A549 (cell line): ENCODE results near the gene CCNE1. TPM values are rescaled to one million over a fixed set of nuclear protein-coding genes. Genes with fewer than 3 reads are reported as not detected.

Source experiments
- ATAC-seq, 2 experiments: fragments of 200-7000 bp in 1 of 2; fragments of >200 bp in 1 of 2; cut with Nextera tagmentation in 1 of 2; cut with Tn5 transposase in 1 of 2; 3 replicates each; pipeline versions ENCODE4 v1.8.0 to v1.9.1; 2018 to 2020; ENCODE audit warnings: mild to moderate bottlenecking in 1 of 2, moderate library complexity in 1 of 2
- CTCF ChIA-PET: fragments of 300-600 bp; sonication (Branson Sonifier 250); formaldehyde crosslinking; extraction: SDS; loops from one replicate; lab custom pipeline; 2021; ENCODE audit warnings: antibody characterized with exemption, inconsistent platforms; lab: Yijun Ruan, JAX
- POLR2A ChIA-PET: fragments of 350-600 bp; formaldehyde crosslinking; extraction: SDS; loops from one replicate; lab custom pipeline; 2021; ENCODE audit warnings: antibody characterized with exemption, inconsistent platforms; lab: Yijun Ruan, JAX
- DNase-seq, 2 experiments: peaks; one replicate each; pipeline versions ENCODE4 v3.0.0 to v3.0.0-alpha.2; 2011 to 2016; ENCODE audit warnings: low read depth in 1 of 2, low spot score in 1 of 2
- FAIRE-seq: peaks from 2 replicates; lab custom pipeline; 2011; peaks lifted over from hg19 to GRCh38; lab: Jason Lieb, UNC
- H3K27ac ChIP-seq, 2 experiments: fragments of >200 bp; sonication (Bioruptor Twin); formaldehyde crosslinking; 3 replicates each; pipeline ENCODE4 v1.5.1; 2016 to 2017
- H3K4me1 ChIP-seq: fragments of >200 bp; sonication (Bioruptor Twin); formaldehyde crosslinking; 3 replicates; pipeline ENCODE4 v1.6.1; 2016
- H3K4me2 ChIP-seq: fragments of >200 bp; sonication (Bioruptor Twin); formaldehyde crosslinking; 3 replicates; pipeline ENCODE4 v1.6.1; 2016
- H3K4me3 ChIP-seq: fragments of >200 bp; sonication (Bioruptor Twin); formaldehyde crosslinking; 3 replicates; pipeline ENCODE4 v1.5.1; 2016
- H3K9me3 ChIP-seq: fragments of >200 bp; sonication (Bioruptor Twin); formaldehyde crosslinking; 3 replicates; pipeline ENCODE4 v1.6.1; 2016
- BHLHE40 ChIP-seq: IDR thresholded peaks from 2 replicates; pipeline ENCODE4 v1.6.1; 2012; ENCODE audit warnings: low read depth, low read length, inconsistent platforms
- CBX2 ChIP-seq: fragments of 200-600 bp; sonication (generic); IDR thresholded peaks from 2 replicates; pipeline ENCODE4 v1.6.1; 2016; ENCODE audit warnings: low read depth, mild to moderate bottlenecking, borderline replicate concordance
- CEBPB ChIP-seq, 2 experiments: fragments of >200 bp in 1 of 2; sonication (Bioruptor Twin) in 1 of 2; formaldehyde crosslinking in 1 of 2; IDR thresholded peaks; 2 replicates each; pipeline ENCODE4 v1.6.1; 2012 to 2016
- CHD2 ChIP-seq: fragments of 150-350 bp; IDR thresholded peaks from 2 replicates; pipeline ENCODE4 v1.6.1; 2014; ENCODE audit warnings: low read length; ENCODE audit not compliant: partially characterized antibody
- EHF ChIP-seq: fragments of 250-450 bp; sonication (Bioruptor Pico); IDR thresholded peaks from 2 replicates; pipeline ENCODE4 v1.5.0; 2020; ENCODE audit warnings: mild to moderate bottlenecking
- EHMT2 ChIP-seq: fragments of 200-600 bp; sonication (generic); IDR thresholded peaks from 2 replicates; pipeline ENCODE4 v1.6.1; 2016; ENCODE audit warnings: antibody characterized with exemption, low read depth, mild to moderate bottlenecking, moderate library complexity
- FOSB ChIP-seq: fragments of 250-450 bp; sonication (Bioruptor Pico); IDR thresholded peaks from 2 replicates; pipeline ENCODE4 v1.5.0; 2020; ENCODE audit warnings: mild to moderate bottlenecking, moderate library complexity
- FOXS1 ChIP-seq: fragments of 250-450 bp; sonication (Bioruptor Pico); IDR thresholded peaks from 2 replicates; pipeline ENCODE4 v1.5.0; 2020; ENCODE audit warnings: mild to moderate bottlenecking, moderate library complexity
- GATA3 ChIP-seq: IDR thresholded peaks from 2 replicates; pipeline ENCODE4 v1.6.1; 2012; ENCODE audit warnings: borderline replicate concordance
- HDAC2 ChIP-seq: fragments of 200-600 bp; sonication (generic); IDR thresholded peaks from 2 replicates; pipeline ENCODE4 v1.6.1; 2016
- JUN ChIP-seq, 2 experiments: fragments of >200 bp; sonication (Bioruptor Twin); formaldehyde crosslinking; IDR thresholded peaks; 2 replicates in 1 of 2; 3 replicates in 1 of 2; pipeline ENCODE4 v1.6.1; 2016 to 2017
- JUNB ChIP-seq: fragments of >200 bp; sonication (Bioruptor Twin); formaldehyde crosslinking; IDR thresholded peaks from 2 replicates; pipeline ENCODE4 v1.6.1; 2016
- MAFK ChIP-seq: fragments of 450-650 bp; IDR thresholded peaks from 2 replicates; pipeline ENCODE4 v1.6.1; 2014; ENCODE audit not compliant: partially characterized antibody
- NPAS2 ChIP-seq: fragments of 250-450 bp; sonication (Bioruptor Pico); IDR thresholded peaks from 2 replicates; pipeline ENCODE4 v1.8.0; 2022; ENCODE audit warnings: mild to moderate bottlenecking, moderate library complexity, borderline replicate concordance
- NR3C1 ChIP-seq: fragments of >200 bp; sonication (Bioruptor Twin); formaldehyde crosslinking; IDR thresholded peaks from 3 replicates; pipeline ENCODE4 v1.6.1; 2017
- POLR2A ChIP-seq: IDR thresholded peaks from 2 replicates; pipeline ENCODE4 v1.6.1; 2012; ENCODE audit warnings: mild to moderate bottlenecking, low read length
- RAD21 ChIP-seq, 2 experiments: fragments of >200 bp in 1 of 2; sonication (Bioruptor Twin) in 1 of 2; formaldehyde crosslinking in 1 of 2; IDR thresholded peaks in 1 of 2; conservative IDR thresholded peaks in 1 of 2; 2 replicates in 1 of 2; 3 replicates in 1 of 2; pipeline ENCODE4 v1.6.1; 2012 to 2018; ENCODE audit warnings: inconsistent platforms in 1 of 2
- RARB ChIP-seq: fragments of 250-450 bp; sonication (Bioruptor Pico); IDR thresholded peaks from 2 replicates; pipeline ENCODE4 v1.8.0; 2021; ENCODE audit warnings: mild to moderate bottlenecking, moderate library complexity
- RCOR1 ChIP-seq: fragments of 150-350 bp; IDR thresholded peaks from 2 replicates; pipeline ENCODE4 v1.6.1; 2014; ENCODE audit warnings: antibody characterized with exemption, low read length, low read depth
- SMC3 ChIP-seq: fragments of >200 bp; sonication (Bioruptor Twin); formaldehyde crosslinking; IDR thresholded peaks from 3 replicates; pipeline ENCODE4 v1.6.1; 2018; ENCODE audit warnings: inconsistent platforms
- ZC3H11A ChIP-seq: fragments of 450-650 bp; IDR thresholded peaks from 2 replicates; pipeline ENCODE4 v1.6.1; 2014; ENCODE audit warnings: antibody characterized with exemption, mild to moderate bottlenecking
- ZFP36 ChIP-seq: fragments of 450-650 bp; IDR thresholded peaks from 2 replicates; pipeline ENCODE4 v1.6.1; 2014; ENCODE audit warnings: borderline replicate concordance; ENCODE audit not compliant: partially characterized antibody
- ZNF302 ChIP-seq: fragments of 250-450 bp; sonication (Bioruptor Pico); IDR thresholded peaks from 2 replicates; pipeline ENCODE4 v1.9.0; 2021; ENCODE audit warnings: inconsistent platforms, mild to moderate bottlenecking, moderate library complexity
- ZSCAN20 ChIP-seq: fragments of 250-450 bp; sonication (Bioruptor Pico); IDR thresholded peaks from 2 replicates; pipeline ENCODE4 v1.8.0; 2022; ENCODE audit warnings: mild to moderate bottlenecking, moderate library complexity
- WGBS: methylation state at CpG from one replicate; pipeline ENCODE4 v1.1.6; 2017; ENCODE audit errors: missing lambda C conversion rate; 5-methylcytosine and 5-hydroxymethylcytosine counted together
- polyA plus RNA-seq, 4 experiments: library from polyadenylated mRNA; depleted of rRNA in 3 of 4; stranded (reverse); fragments of >200 nt; fragmentation: RNase III in 1 of 4; extraction: RNeasy Plus Mini Kit Qiagen cat#74134 plus additional on column Dnase treatment in 1 of 4; gene quantifications; 2 replicates in 3 of 4; 3 replicates in 1 of 4; pipeline ENCODE4 v1.2.3, GENCODE V29; 2011 to 2017
- TF ChIP-seq, protein P1 (sequence below): fragments of 200-600 bp; sonication (generic); IDR thresholded peaks from 2 replicates; pipeline ENCODE4 v1.6.1; 2016; ENCODE audit warnings: antibody characterized with exemption, mild to moderate bottlenecking, moderate library complexity
- TF ChIP-seq, protein P2 (sequence below): IDR thresholded peaks from 2 replicates; pipeline ENCODE4 v1.6.1; 2012; ENCODE audit warnings: low read depth, borderline replicate concordance
- TF ChIP-seq, protein P3 (sequence below): IDR thresholded peaks from 2 replicates; pipeline ENCODE4 v1.6.1; 2012
- TF ChIP-seq, protein P4 (sequence below): fragments of >200 bp; sonication (Bioruptor Twin); formaldehyde crosslinking; IDR thresholded peaks from 2 replicates; pipeline ENCODE4 v1.6.1; 2016

The CCNE1 gene
- polyA plus RNA-seq, 2 of the 4 experiments (the other 2 are of a cell fraction): 18.3 to 25.2 TPM

DNA sequence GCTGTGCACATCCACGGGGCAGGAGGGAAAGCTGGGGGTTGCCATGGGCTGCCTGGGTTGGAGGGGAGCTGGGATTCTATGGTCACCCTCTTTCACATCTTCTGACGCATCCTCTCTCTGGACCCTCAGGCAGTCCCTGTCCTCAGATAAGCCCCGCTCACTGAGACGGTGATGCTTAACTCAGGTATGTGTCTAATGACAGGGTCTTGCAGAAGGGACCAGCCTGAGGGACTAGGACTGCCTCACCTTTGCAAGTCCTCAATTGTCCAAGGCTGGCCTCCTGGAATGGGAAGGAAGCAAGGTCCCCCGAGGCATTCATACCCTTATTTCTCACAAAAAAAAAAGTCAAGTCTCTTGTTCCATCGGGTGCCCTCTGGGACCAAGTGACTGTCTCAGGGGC is 37.7 kb upstream of the CCNE1 start:
- 65% methylated on average over 6 of the region's 6 CpGs for WGBS
- Histone ChIP-seq H3K27ac (no peak overlapping the region), H3K9me3 (no peaks in the 10 kb centered on the region), H3K4me3 (no peak overlapping the region), H3K4me1 (peaks cover 3% of the 10 kb centered on the region; the same call in 1 of the 3 replicates), H3K4me2 (no peak overlapping the region)
- POLR2A ChIA-PET: no interaction called here
- no peak for FAIRE-seq
- ATAC-seq: no peak
- TF ChIP-seq RARB (CRISPR knock-in tag) (no peak), POLR2A (no peak), ZFP36 (no peak), CHD2 (no peak), GATA3 (no peak), RCOR1 (no peak), JUN (IDR thresholded peaks at IDR 0.05) (no peak), CBX2 (no peak), JUNB (no peak), SMC3 (no peak), EHMT2 (no peak), FOSB (no peak), FOXS1 (no peak), MAFK (no peak), ZSCAN20 (CRISPR knock-in tag) (no peak)
- TF ChIP-seq, protein P1, sequence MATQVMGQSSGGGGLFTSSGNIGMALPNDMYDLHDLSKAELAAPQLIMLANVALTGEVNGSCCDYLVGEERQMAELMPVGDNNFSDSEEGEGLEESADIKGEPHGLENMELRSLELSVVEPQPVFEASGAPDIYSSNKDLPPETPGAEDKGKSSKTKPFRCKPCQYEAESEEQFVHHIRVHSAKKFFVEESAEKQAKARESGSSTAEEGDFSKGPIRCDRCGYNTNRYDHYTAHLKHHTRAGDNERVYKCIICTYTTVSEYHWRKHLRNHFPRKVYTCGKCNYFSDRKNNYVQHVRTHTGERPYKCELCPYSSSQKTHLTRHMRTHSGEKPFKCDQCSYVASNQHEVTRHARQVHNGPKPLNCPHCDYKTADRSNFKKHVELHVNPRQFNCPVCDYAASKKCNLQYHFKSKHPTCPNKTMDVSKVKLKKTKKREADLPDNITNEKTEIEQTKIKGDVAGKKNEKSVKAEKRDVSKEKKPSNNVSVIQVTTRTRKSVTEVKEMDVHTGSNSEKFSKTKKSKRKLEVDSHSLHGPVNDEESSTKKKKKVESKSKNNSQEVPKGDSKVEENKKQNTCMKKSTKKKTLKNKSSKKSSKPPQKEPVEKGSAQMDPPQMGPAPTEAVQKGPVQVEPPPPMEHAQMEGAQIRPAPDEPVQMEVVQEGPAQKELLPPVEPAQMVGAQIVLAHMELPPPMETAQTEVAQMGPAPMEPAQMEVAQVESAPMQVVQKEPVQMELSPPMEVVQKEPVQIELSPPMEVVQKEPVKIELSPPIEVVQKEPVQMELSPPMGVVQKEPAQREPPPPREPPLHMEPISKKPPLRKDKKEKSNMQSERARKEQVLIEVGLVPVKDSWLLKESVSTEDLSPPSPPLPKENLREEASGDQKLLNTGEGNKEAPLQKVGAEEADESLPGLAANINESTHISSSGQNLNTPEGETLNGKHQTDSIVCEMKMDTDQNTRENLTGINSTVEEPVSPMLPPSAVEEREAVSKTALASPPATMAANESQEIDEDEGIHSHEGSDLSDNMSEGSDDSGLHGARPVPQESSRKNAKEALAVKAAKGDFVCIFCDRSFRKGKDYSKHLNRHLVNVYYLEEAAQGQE: no peak
- TF ChIP-seq, protein P2, sequence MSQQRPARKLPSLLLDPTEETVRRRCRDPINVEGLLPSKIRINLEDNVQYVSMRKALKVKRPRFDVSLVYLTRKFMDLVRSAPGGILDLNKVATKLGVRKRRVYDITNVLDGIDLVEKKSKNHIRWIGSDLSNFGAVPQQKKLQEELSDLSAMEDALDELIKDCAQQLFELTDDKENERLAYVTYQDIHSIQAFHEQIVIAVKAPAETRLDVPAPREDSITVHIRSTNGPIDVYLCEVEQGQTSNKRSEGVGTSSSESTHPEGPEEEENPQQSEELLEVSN: no peak
- TF ChIP-seq, protein P3, sequence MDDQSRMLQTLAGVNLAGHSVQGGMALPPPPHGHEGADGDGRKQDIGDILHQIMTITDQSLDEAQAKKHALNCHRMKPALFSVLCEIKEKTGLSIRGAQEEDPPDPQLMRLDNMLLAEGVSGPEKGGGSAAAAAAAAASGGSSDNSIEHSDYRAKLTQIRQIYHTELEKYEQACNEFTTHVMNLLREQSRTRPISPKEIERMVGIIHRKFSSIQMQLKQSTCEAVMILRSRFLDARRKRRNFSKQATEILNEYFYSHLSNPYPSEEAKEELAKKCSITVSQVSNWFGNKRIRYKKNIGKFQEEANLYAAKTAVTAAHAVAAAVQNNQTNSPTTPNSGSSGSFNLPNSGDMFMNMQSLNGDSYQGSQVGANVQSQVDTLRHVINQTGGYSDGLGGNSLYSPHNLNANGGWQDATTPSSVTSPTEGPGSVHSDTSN: no peak
- DNase-seq: no peak
- CTCF ChIA-PET: interaction anchor here (0.7 to 14.8 kb wide), 6 partner anchors 16 to 99 kb away, joined by 3 to 243 read pairs (median 37); no protein-coding TSS in a partner anchor

DNA sequence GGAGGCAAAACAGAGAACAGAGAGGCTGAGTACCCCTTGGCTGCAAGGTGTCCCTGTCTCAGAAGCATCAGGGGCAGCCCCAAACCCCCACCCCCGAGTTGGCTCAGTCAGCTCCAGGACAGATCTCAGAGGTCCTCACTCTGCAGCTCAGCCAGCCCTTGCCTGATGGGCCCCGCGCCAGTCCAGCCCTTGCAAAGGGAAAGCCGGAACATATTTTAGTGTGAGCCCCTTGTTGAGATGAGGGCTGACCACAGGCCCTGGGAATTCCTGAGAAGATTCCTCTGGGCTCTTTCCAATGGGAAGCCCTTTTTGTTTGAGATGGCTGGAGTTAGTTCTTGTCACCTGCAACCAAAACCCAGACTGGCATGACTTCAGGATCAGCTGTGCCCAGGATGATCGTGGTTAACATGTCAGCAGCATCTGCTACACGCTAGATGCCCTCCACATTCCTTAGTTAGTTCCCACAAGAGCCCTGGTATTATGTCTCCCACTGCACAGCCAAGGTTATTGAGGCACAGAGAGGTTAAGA is 33.9 kb upstream of the CCNE1 start:
- Histone ChIP-seq H3K9me3 (no peaks in the 10 kb centered on the region), H3K4me1 (no peaks in the 10 kb centered on the region), H3K4me2 (no peak overlapping the region), H3K27ac (no peak overlapping the region), H3K4me3 (no peak overlapping the region)
- CTCF ChIA-PET: interaction anchor here (0.8 to 14.8 kb wide), 8 partner anchors 9 to 95 kb away, joined by 3 to 243 read pairs (median 4); no protein-coding TSS in a partner anchor
- no peak for DNase-seq
- 63% methylated on average over 6 of the region's 6 CpGs for WGBS
- no peak for TF ChIP-seq ZC3H11A
- peak; percentile 31 for TF ChIP-seq ZFP36
- POLR2A ChIA-PET: no interaction called here
- ATAC-seq: no peak
- no peak for FAIRE-seq

DNA sequence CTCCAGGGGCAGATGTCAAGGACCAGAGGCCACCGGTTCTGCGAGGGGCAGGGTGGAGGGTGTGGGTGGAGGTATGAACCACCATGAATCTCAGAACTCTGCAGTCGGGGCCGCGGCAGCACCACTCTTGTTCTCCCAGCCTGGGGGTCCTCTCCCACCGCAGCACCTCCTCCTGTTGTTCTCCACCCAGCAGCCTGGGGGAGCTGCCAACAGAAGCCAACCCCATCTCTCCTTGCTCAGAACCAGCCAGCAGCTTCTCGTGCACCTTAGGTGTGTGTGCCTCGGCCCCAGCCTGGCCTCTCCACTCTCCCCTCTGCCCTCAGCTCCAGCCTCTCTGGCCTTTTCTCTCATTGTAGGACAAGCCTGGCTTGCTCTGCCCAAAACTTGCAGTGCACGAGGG is 31.9 kb upstream of the CCNE1 start:
- FAIRE-seq (no peak), ATAC-seq (peak in 1 of 2 experiments; percentile 63; a peak in 3 of 6 replicates)
- 28% methylated on average over 9 of the region's 9 CpGs for WGBS
- no peak for TF ChIP-seq ZNF302
- TF ChIP-seq CEBPB (IDR thresholded peaks at IDR 0.05): no peak
- TF ChIP-seq, protein P4, sequence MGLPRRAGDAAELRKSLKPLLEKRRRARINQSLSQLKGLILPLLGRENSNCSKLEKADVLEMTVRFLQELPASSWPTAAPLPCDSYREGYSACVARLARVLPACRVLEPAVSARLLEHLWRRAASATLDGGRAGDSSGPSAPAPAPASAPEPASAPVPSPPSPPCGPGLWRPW: no peak
- TF ChIP-seq JUNB: no peak
- TF ChIP-seq NPAS2 (CRISPR knock-in tag): no peak
- TF ChIP-seq, protein P3: no peak
- TF ChIP-seq BHLHE40: no peak
- TF ChIP-seq NR3C1: no peak
- TF ChIP-seq HDAC2: no peak
- TF ChIP-seq RAD21 (conservative IDR thresholded peaks at IDR 0.05 in 1 of 2, IDR thresholded peaks at IDR 0.05 in 1 of 2): no peak
- TF ChIP-seq ZFP36: no peak
- TF ChIP-seq EHF (CRISPR knock-in tag): no peak
- TF ChIP-seq EHMT2: no peak

More for the DNA sequence above, 31.9 kb upstream of the CCNE1 start:
- POLR2A ChIA-PET: no interaction called here
- Histone ChIP-seq H3K4me3 (no peak overlapping the region), H3K9me3 (no peaks in the 10 kb centered on the region), H3K27ac (no peak overlapping the region), H3K4me1 (no peaks in the 10 kb centered on the region), H3K4me2 (no peak overlapping the region)
- no peak for DNase-seq
- CTCF ChIA-PET: interaction anchor here (0.6 to 14.8 kb wide), 6 partner anchors 10 to 93 kb away, joined by 3 to 243 read pairs (median 22); no protein-coding TSS in a partner anchor
